ENCODE results near the gene IDNK. TPM values are rescaled to one million over a fixed set of nuclear protein-coding genes. Genes with fewer than 3 reads are reported as not detected.

IDNK gene
- total RNA-seq, 1 donor from 2014 or later, result 3.7 TPM

- Histone ChIP-seq H3K27me3 (ENCODE audit: control insufficient read depth, insufficient read depth, low read length) (no peaks in the 10 kb centered on the region), H3K4me3 (ENCODE audit: low read depth, low read length) (no peak overlapping the region), H3K36me3 (ENCODE audit: control insufficient read depth, insufficient read depth, low read length) (no peaks in the 10 kb centered on the region)
- DNase-seq (ENCODE audit: low read depth), result no peak
- no peak for TF ChIP-seq CTCF (IDR thresholded peaks at IDR 0.05; ENCODE audit: insufficient read depth, low read length, severe bottlenecking)
- FAIRE-seq, result no peak
These were observed 5.6 kb upstream of the IDNK start for GRCh38 chr9:83617299-83617698.

- Histone ChIP-seq H3K36me3 (ENCODE audit: control insufficient read depth, insufficient read depth, low read length) (no peaks in the 10 kb centered on the region), H3K27me3 (ENCODE audit: control insufficient read depth, insufficient read depth, low read length) (no peaks in the 10 kb centered on the region), H3K4me3 (ENCODE audit: low read depth, low read length) (no peak overlapping the region)
- DNase-seq (ENCODE audit: low read depth) (peak; percentile 48), FAIRE-seq (peak; percentile 64)
- peak; percentile 81 for TF ChIP-seq CTCF (IDR thresholded peaks at IDR 0.05; ENCODE audit: insufficient read depth, low read length, severe bottlenecking)
These were observed 1.9 kb upstream of the IDNK start for GRCh38 chr9:83620841-83621636.

- H3K36me3 ChIP-seq (ENCODE audit: control insufficient read depth, insufficient read depth, low read length), result no peaks in the 10 kb centered on the region
- peak overlapping the region; percentile 65 for H3K4me3 ChIP-seq (ENCODE audit: low read depth, low read length)
- H3K27me3 ChIP-seq (ENCODE audit: control insufficient read depth, insufficient read depth, low read length), result no peaks in the 10 kb centered on the region
- no peak for TF ChIP-seq CTCF (IDR thresholded peaks at IDR 0.05; ENCODE audit: insufficient read depth, low read length, severe bottlenecking)
- no peak for DNase-seq (ENCODE audit: low read depth)
- FAIRE-seq, result no peak
These were observed 457 bp upstream of the IDNK start for GRCh38 chr9:83622433-83622938.

GRCh38 chr9:83623679-83624076, 735 bp downstream of the IDNK start:
- no peak for DNase-seq (ENCODE audit: low read depth)
- Histone ChIP-seq H3K4me3 (ENCODE audit: low read depth, low read length) (peak overlapping the region; percentile 65), H3K27me3 (ENCODE audit: control insufficient read depth, insufficient read depth, low read length) (no peaks in the 10 kb centered on the region), H3K36me3 (ENCODE audit: control insufficient read depth, insufficient read depth, low read length) (no peaks in the 10 kb centered on the region)
- no peak for TF ChIP-seq CTCF (IDR thresholded peaks at IDR 0.05; ENCODE audit: insufficient read depth, low read length, severe bottlenecking)
- no peak for FAIRE-seq

DNA sequence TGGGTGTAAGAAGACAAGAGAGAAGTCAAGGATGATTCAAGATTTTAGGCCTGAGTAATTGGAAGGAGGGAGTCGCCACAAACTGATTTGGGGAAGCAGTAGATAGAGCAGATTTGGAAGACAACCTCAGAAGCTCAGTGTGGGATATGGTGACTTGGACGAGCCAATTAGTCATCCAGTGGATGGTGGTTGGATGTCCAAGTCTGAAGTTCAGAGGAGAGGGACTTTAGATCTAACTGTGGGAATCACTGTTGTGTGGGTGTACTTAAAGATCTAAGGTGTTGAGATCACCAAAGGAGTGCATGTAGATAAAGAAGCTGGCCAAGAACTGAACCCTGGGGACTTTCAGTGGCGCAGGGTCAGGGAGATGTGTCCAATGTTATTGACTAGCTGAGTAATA, 2.2 kb downstream of the IDNK start:
- peaks cover 2% of the 10 kb centered on the region for H3K36me3 ChIP-seq (ENCODE audit: control insufficient read depth, insufficient read depth, low read length)
- no peak for TF ChIP-seq CTCF (IDR thresholded peaks at IDR 0.05; ENCODE audit: insufficient read depth, low read length, severe bottlenecking)
- FAIRE-seq, result no peak
- H3K4me3 ChIP-seq (ENCODE audit: low read depth, low read length), result no peak overlapping the region
- H3K27me3 ChIP-seq (ENCODE audit: control insufficient read depth, insufficient read depth, low read length), result no peaks in the 10 kb centered on the region
- no peak for DNase-seq (ENCODE audit: low read depth)

Data from bronchial epithelial cell (primary cell).